Fibroblast of mammary gland (primary cell): Measurements from ENCODE around the gene NDUFB5.
"Not testable (repeated sequence)": the region's sequence is repeated elsewhere in the genome, so short reads cannot be mapped to it uniquely, and the experiment has no call there.

Source experiments
- DNase-seq: peaks from one replicate; pipeline ENCODE4 v3.0.0-alpha.2; 2010; ENCODE audit warnings: low read depth
- H3K4me3 ChIP-seq: 2 replicates; pipeline ENCODE4 v1.5.1; 2011; ENCODE audit warnings: low read depth, mild to moderate bottlenecking, low read length, moderate library complexity; ENCODE audit not compliant: control insufficient read depth
- CTCF ChIP-seq: conservative IDR thresholded peaks from 2 replicates; pipeline ENCODE4 v1.5.1; 2011; ENCODE audit warnings: low read depth, low read length, inconsistent platforms; ENCODE audit not compliant: control insufficient read depth, insufficient read depth

Gene NDUFB5

GRCh38 chr3:179624451-179624850, 19.9 kb downstream of the NDUFB5 start:
- TF ChIP-seq CTCF: no peak
- H3K4me3 ChIP-seq: no peak overlapping the region
- no peak for DNase-seq

GRCh38 chr3:179630753-179631451, 26.3 kb downstream of the NDUFB5 start:
- H3K4me3 ChIP-seq: no peak overlapping the region
- no peak for DNase-seq
- TF ChIP-seq CTCF: no peak

- DNase-seq: no peak
- no peak for TF ChIP-seq CTCF
- no peak overlapping the region for H3K4me3 ChIP-seq
Observed at GRCh38 chr3:179640469-179640868, 35.9 kb downstream of the NDUFB5 start.

- DNase-seq: no peak
- no peak for TF ChIP-seq CTCF
- no peak overlapping the region for H3K4me3 ChIP-seq
Observed at GRCh38 chr3:179642871-179643270, 38.3 kb downstream of the NDUFB5 start.

- DNase-seq, H3K4me3 ChIP-seq: not testable (repeated sequence)
Observed at GRCh38 chr3:179643837-179644236, 39.2 kb downstream of the NDUFB5 start.

GRCh38 chr3:179646177-179646576, 41.6 kb downstream of the NDUFB5 start:
- DNase-seq: no peak
- no peak overlapping the region for H3K4me3 ChIP-seq
- no peak for TF ChIP-seq CTCF

- no peak for DNase-seq
- peak overlapping the region; percentile 55 for H3K4me3 ChIP-seq
- no peak for TF ChIP-seq CTCF
Observed at GRCh38 chr3:179651687-179652446, 47.3 kb downstream of the NDUFB5 start.
